Endothelial cell of umbilical vein (primary cell): ENCODE results near the gene NMRK2.

ENCODE experiments used
- CTCF ChIP-seq, 2 donors: IDR thresholded peaks; 1 replicate in 1 of 2; 2 replicates in 1 of 2; pipeline ENCODE4 v1.5.1; 2011; ENCODE audit warnings: low read length in 2 of 2, mild to moderate bottlenecking in 2 of 2, moderate library complexity in 2 of 2, control low read depth in 1 of 2, inconsistent platforms in 1 of 2, low read depth in 1 of 2; ENCODE audit not compliant: insufficient read depth in 1 of 2; ENCODE audit errors: extremely low read depth in 1 of 2
- EZH2 ChIP-seq: IDR thresholded peaks from 2 replicates; pipeline ENCODE4 v1.6.1; 2012; ENCODE audit warnings: borderline replicate concordance, low read depth, mild to moderate bottlenecking, moderate library complexity, low read length, inconsistent platforms; ENCODE audit not compliant: severe bottlenecking
- GATA2 ChIP-seq: IDR thresholded peaks from 2 replicates; pipeline ENCODE4 v1.7.0; 2011; ENCODE audit warnings: low read depth, mild to moderate bottlenecking, moderate library complexity, mixed read lengths, low read length; ENCODE audit not compliant: insufficient read length, insufficient read depth
- MAX ChIP-seq: IDR thresholded peaks from 2 replicates; pipeline ENCODE4 v1.6.1; 2011; ENCODE audit not compliant: insufficient read depth, insufficient read length

GRCh38 chr19:3923096-3923758, 9.6 kb upstream of the NMRK2 start:
- TF ChIP-seq CTCF (IDR thresholded peaks at IDR 0.05; ENCODE audit: extremely low read depth in 1 of 2, insufficient read depth in 1 of 2, low read depth in 1 of 2, low read length in 2 of 2) (no peak), EZH2 (no peak), GATA2 (no peak), MAX (no peak)
